Panc1 (cell line): Measurements from ENCODE around the gene RPLP1. TPM values are rescaled to one million over a fixed set of nuclear protein-coding genes. Genes with fewer than 3 reads are reported as not detected.

Experiments used
- ATAC-seq: fragments of 200-7000 bp; cut with Tn5 transposase; 2 replicates; pipeline ENCODE4 v1.9.1; 2020; ENCODE audit warnings: mild to moderate bottlenecking, moderate library complexity
- BruUV-seq: library from RNA; stranded (reverse); fragments of 400-500 nt; replicated peaks from 2 replicates; lab custom pipeline; 2021; lab: Mats Ljungman, UMichigan
- CTCF ChIA-PET: fragments of 300-600 bp; sonication (Branson Sonifier 250); formaldehyde crosslinking; loops from one replicate; lab custom pipeline; 2022; ENCODE audit warnings: antibody characterized with exemption; lab: Charles Lee
- POLR2A ChIA-PET: fragments of 300-600 bp; sonication (Branson Sonifier 250); formaldehyde crosslinking; loops from one replicate; lab custom pipeline; 2022; ENCODE audit warnings: antibody characterized with exemption; lab: Charles Lee
- DNase-seq: peaks from one replicate; pipeline ENCODE4 v3.0.0-alpha.2; 2010; ENCODE audit warnings: low read depth, low spot score
- H3K27ac ChIP-seq: 2 replicates; pipeline ENCODE4 v1.5.1; 2011; ENCODE audit warnings: mild to moderate bottlenecking, low read length, inconsistent platforms
- H3K27me3 ChIP-seq: fragments of 200-500 bp; sonication (Bioruptor generic); 2 replicates; pipeline ENCODE4 v1.6.0; 2014; ENCODE audit warnings: low read length, inconsistent platforms; ENCODE audit not compliant: control insufficient read depth, insufficient read depth
- H3K36me3 ChIP-seq: fragments of 200-500 bp; sonication (Bioruptor generic); 2 replicates; pipeline ENCODE4 v1.5.1; 2014; ENCODE audit warnings: inconsistent platforms, mild to moderate bottlenecking, low read length, moderate library complexity; ENCODE audit not compliant: control insufficient read depth, insufficient read depth
- H3K4me1 ChIP-seq: 2 replicates; pipeline ENCODE4 v1.5.1; 2011; ENCODE audit warnings: inconsistent platforms, mild to moderate bottlenecking, low read length, moderate library complexity; ENCODE audit not compliant: control insufficient read depth, insufficient read depth
- H3K4me3 ChIP-seq, 2 experiments: 2 replicates each; pipeline ENCODE4 v1.5.1; 2011 to 2012; ENCODE audit warnings: low read depth in 2 of 2, low read length in 2 of 2, mild to moderate bottlenecking in 2 of 2, inconsistent platforms in 1 of 2, moderate library complexity in 1 of 2
- H3K9me3 ChIP-seq: fragments of 200-500 bp; sonication (Bioruptor generic); 2 replicates; pipeline ENCODE4 v1.5.1; 2014; ENCODE audit warnings: low read depth, mild to moderate bottlenecking, inconsistent platforms, low read length, moderate library complexity; ENCODE audit not compliant: control insufficient read depth, insufficient read depth
- CTCF ChIP-seq: fragments of 450-650 bp; IDR thresholded peaks from 2 replicates; pipeline ENCODE4 v1.5.1; 2017; ENCODE audit warnings: mild to moderate bottlenecking
- POLR2AphosphoS5 ChIP-seq: IDR thresholded peaks from 2 replicates; pipeline ENCODE4 v1.6.1; 2012; ENCODE audit warnings: mild to moderate bottlenecking, low read depth, low read length, moderate library complexity
- REST ChIP-seq, 2 experiments: IDR thresholded peaks; 2 replicates each; pipeline ENCODE4 v1.6.1; 2011 to 2012; ENCODE audit warnings: low read depth in 2 of 2, control low read depth in 1 of 2, low read length in 1 of 2, mild to moderate bottlenecking in 1 of 2, moderate library complexity in 1 of 2; ENCODE audit not compliant: insufficient read depth in 1 of 2
- SIN3A ChIP-seq: IDR thresholded peaks from 2 replicates; pipeline ENCODE4 v1.6.1; 2012; ENCODE audit warnings: low read depth, mild to moderate bottlenecking, low read length, moderate library complexity, borderline replicate concordance; ENCODE audit not compliant: insufficient read depth
- TCF7L2 ChIP-seq: IDR thresholded peaks from 2 replicates; pipeline ENCODE4 v1.6.1; 2011; ENCODE audit warnings: mild to moderate bottlenecking, low read depth, low read length, inconsistent platforms
- in situ Hi-C: cut with HindIII; loops from 2 replicates; pipeline ENCODE4 v1.10.0; 2016; ENCODE audit warnings: low sequenced_read_pairs, low pct_unique_long_range_greater_than_20kb
- intact Hi-C: fragments of 100-400 bp; cut with micrococcal nuclease; formaldehyde crosslinking; loops from one replicate; pipeline ENCODE4 v1.10.0; 2022; ENCODE audit not compliant: unreplicated experiment
- total RNA-seq: library from RNA; stranded (reverse); gene quantifications from one replicate; pipeline ENCODE4 v1.2.1, GENCODE V29; 2021; ENCODE audit not compliant: unreplicated experiment

Gene RPLP1
- total RNA-seq, 1 experiment from 2014 or later = 2,076 TPM

- Histone ChIP-seq H3K4me1 (peaks cover 7% of the 10 kb centered on the region; the same call in 1 of the 2 replicates), H3K27ac (no peak overlapping the region), H3K4me3 (no peak overlapping the region), H3K36me3 (no peaks in the 10 kb centered on the region), H3K9me3 (no peaks in the 10 kb centered on the region), H3K27me3 (no peaks in the 10 kb centered on the region)
- no TSS peak for BruUV-seq
- CTCF ChIA-PET = no interaction called here
- ATAC-seq (no peak), DNase-seq (no peak)
- TF ChIP-seq CTCF (no peak), TCF7L2 (no peak), SIN3A (no peak), REST (IDR thresholded peaks at IDR 0.05; ENCODE audit: insufficient read depth in 1 of 2, low read depth in 2 of 2, low read length in 1 of 2) (no peak), POLR2AphosphoS5 (no peak)
- in situ Hi-C loops = no loop called here
- intact Hi-C loops = no loop called here
- POLR2A ChIA-PET = no interaction called here
Measured at GRCh38 chr15:69482686-69483256, 30.2 kb downstream of the RPLP1 start.

- no peaks in the 10 kb centered on the region for H3K36me3 ChIP-seq
- peaks cover 7% of the 10 kb centered on the region for H3K4me1 ChIP-seq
- H3K27me3 ChIP-seq = no peaks in the 10 kb centered on the region
- in situ Hi-C loops = no loop called here
- H3K4me3 ChIP-seq = no peak overlapping the region
- ChIA-PET POLR2A (no interaction called here), CTCF (no interaction called here)
- intact Hi-C loops = no loop called here
- H3K27ac ChIP-seq = no peak overlapping the region
- no peak for DNase-seq
- BruUV-seq = no TSS peak
- no peak for ATAC-seq
- TF ChIP-seq CTCF (no peak), SIN3A (no peak), POLR2AphosphoS5 (no peak), TCF7L2 (no peak), REST (IDR thresholded peaks at IDR 0.05; ENCODE audit: insufficient read depth in 1 of 2, low read depth in 2 of 2, low read length in 1 of 2) (no peak)
- H3K9me3 ChIP-seq = no peaks in the 10 kb centered on the region
Measured at GRCh38 chr15:69484837-69485236, 32.2 kb downstream of the RPLP1 start.
